Gastroesophageal sphincter (tissue), 4 donors: ENCODE results near the gene COX7A2. TPM values are rescaled to one million over a fixed set of nuclear protein-coding genes. Genes with fewer than 3 reads are reported as not detected.

Source experiments
- ATAC-seq: fragments of 150-250 bp; one replicate; pipeline ENCODE4 v1.9.1; 2016; ENCODE audit warnings: mild to moderate bottlenecking, moderate library complexity
- H3K27ac ChIP-seq, 4 donors: fragments of 200-600 bp; sonication (generic) in 3 of 4; 1 replicate in 3 of 4; 2 replicates in 1 of 4; pipeline ENCODE4 v1.5.1; 2016 to 2019
- H3K27me3 ChIP-seq: fragments of 200-600 bp; sonication (generic); one replicate; pipeline ENCODE4 v1.5.1; 2019
- H3K36me3 ChIP-seq, 2 donors: fragments of 200-600 bp; sonication (generic); one replicate each; pipeline ENCODE4 v1.5.1; 2019; ENCODE audit warnings: control low read depth in 1 of 2
- H3K4me1 ChIP-seq, 3 donors: fragments of 200-600 bp; sonication (generic); 1 replicate in 2 of 3; 2 replicates in 1 of 3; pipeline ENCODE4 v1.5.1; 2016 to 2019; ENCODE audit warnings: control low read depth in 2 of 3
- H3K4me3 ChIP-seq, 2 donors: fragments of 200-600 bp; sonication (generic); one replicate each; pipeline ENCODE4 v1.5.1; 2019; ENCODE audit warnings: mild to moderate bottlenecking in 1 of 2, moderate library complexity in 1 of 2
- H3K9me3 ChIP-seq, 3 donors: fragments of 200-600 bp; sonication (generic); one replicate each; pipeline ENCODE4 v1.5.1; 2017 to 2019; ENCODE audit warnings: control low read depth in 2 of 3
- CTCF ChIP-seq, 4 experiments: fragments of 200-600 bp in 2 of 4; fragments of 450-650 bp in 2 of 4; sonication (generic) in 1 of 4; IDR thresholded peaks; one replicate each; pipeline ENCODE4 v1.5.1; 2017 to 2019; ENCODE audit warnings: antibody characterized with exemption in 4 of 4, mild to moderate bottlenecking in 2 of 4, moderate library complexity in 2 of 4
- EP300 ChIP-seq: sonication (generic); formaldehyde crosslinking; IDR thresholded peaks from one replicate; pipeline ENCODE4 v1.6.1; 2017; ENCODE audit warnings: antibody characterized with exemption, mild to moderate bottlenecking
- POLR2A ChIP-seq, 2 donors: fragments of 450-650 bp; IDR thresholded peaks; one replicate each; pipeline ENCODE4 v1.6.1; 2017; ENCODE audit warnings: antibody characterized with exemption in 2 of 2, mild to moderate bottlenecking in 2 of 2, moderate library complexity in 1 of 2
- POLR2AphosphoS5 ChIP-seq: sonication (generic); formaldehyde crosslinking; IDR thresholded peaks from one replicate; pipeline ENCODE4 v1.6.1; 2017; ENCODE audit warnings: antibody characterized with exemption
- WGBS, 2 donors: methylation state at CpG; one replicate each; pipeline ENCODE4 v1.1.5; 2018; ENCODE audit warnings: low coverage in 1 of 2; 5-methylcytosine and 5-hydroxymethylcytosine counted together
- total RNA-seq, 4 donors: library from RNA; depleted of rRNA; stranded (reverse); fragments of >200 nt; gene quantifications; one replicate each; pipeline ENCODE4 v1.1.0, GENCODE V29; 2016

The COX7A2 gene
- total RNA-seq, 4 donors from 2014 or later = 148 to 764 (median 376) TPM

GRCh38 chr6:75234126-75234865, 9.3 kb downstream of the COX7A2 start:
- peaks cover 0 to 19% (median 0%) of the 10 kb centered on the region in 3 donors for H3K4me1 ChIP-seq
- no peak overlapping the region for H3K4me3 ChIP-seq
- H3K27me3 ChIP-seq = no peaks in the 10 kb centered on the region
- H3K9me3 ChIP-seq = no peaks in the 10 kb centered on the region
- TF ChIP-seq POLR2A (IDR thresholded peaks at IDR 0.05) (no peak), CTCF (IDR thresholded peaks at IDR 0.05) (no peak), POLR2AphosphoS5 (no peak), EP300 (no peak)
- ATAC-seq = no peak
- peaks cover 4 to 37% of the 10 kb centered on the region in 2 donors for H3K36me3 ChIP-seq
- H3K27ac ChIP-seq = no peak overlapping the region
- 23 to 28% methylated on average over 3 of the region's 3 CpGs for WGBS, 2 donors

GRCh38 chr6:75233092-75233615, 10.4 kb downstream of the COX7A2 start:
- Histone ChIP-seq H3K27me3 (no peaks in the 10 kb centered on the region), H3K4me3 (no peak overlapping the region), H3K9me3 (no peaks in the 10 kb centered on the region), H3K4me1 (peaks cover 0 to 19% (median 0%) of the 10 kb centered on the region in 3 donors), H3K27ac (no peak overlapping the region), H3K36me3 (peaks cover 4 to 25% of the 10 kb centered on the region in 2 donors)
- ATAC-seq = no peak
- 65 to 87% methylated on average over 3 to 4 of the region's 4 CpGs for WGBS, 2 donors
- TF ChIP-seq POLR2A (IDR thresholded peaks at IDR 0.05) (no peak), CTCF (IDR thresholded peaks at IDR 0.05) (no peak), EP300 (no peak), POLR2AphosphoS5 (no peak)

- H3K36me3 ChIP-seq = peaks cover 0 to under 1% of the 10 kb centered on the region in 2 donors
- ATAC-seq = peak; percentile 74
- H3K4me1 ChIP-seq = peaks cover 0 to 19% (median 0%) of the 10 kb centered on the region in 3 donors
- TF ChIP-seq POLR2A (IDR thresholded peaks at IDR 0.05) (no peak), POLR2AphosphoS5 (no peak), CTCF (IDR thresholded peaks at IDR 0.05) (peak; percentile 45 to 77 (median 63)), EP300 (no peak)
- no peaks in the 10 kb centered on the region for H3K9me3 ChIP-seq
- H3K27me3 ChIP-seq = no peaks in the 10 kb centered on the region
- no peak overlapping the region for H3K27ac ChIP-seq
- 55 to 56% methylated on average over 10 of the region's 10 CpGs for WGBS, 2 donors
- no peak overlapping the region for H3K4me3 ChIP-seq
Observed at GRCh38 chr6:75230484-75231325, 12.9 kb downstream of the COX7A2 start.

- TF ChIP-seq POLR2A (IDR thresholded peaks at IDR 0.05) (no peak), EP300 (no peak), POLR2AphosphoS5 (no peak), CTCF (IDR thresholded peaks at IDR 0.05) (no peak)
- WGBS, 2 donors = 59 to 83% methylated on average over 5 of the region's 6 CpGs
- no peaks in the 10 kb centered on the region for H3K9me3 ChIP-seq
- no peaks in the 10 kb centered on the region for H3K36me3 ChIP-seq
- no peak overlapping the region for H3K4me3 ChIP-seq
- H3K27ac ChIP-seq = no peak overlapping the region
- ATAC-seq = no peak
- H3K27me3 ChIP-seq = no peaks in the 10 kb centered on the region
- peaks cover 0 to 8% (median 3%) of the 10 kb centered on the region in 3 donors for H3K4me1 ChIP-seq
Observed at GRCh38 chr6:75224303-75224926, 19.2 kb downstream of the COX7A2 start.
